Adrenal gland (tissue), 5 donors: ENCODE measurements around the gene EDEM3.

ENCODE experiments used
- POLR2A ChIP-seq, 2 donors: fragments of 450-650 bp; IDR thresholded peaks; one replicate each; pipeline ENCODE4 v1.6.1; 2017; ENCODE audit warnings: antibody characterized with exemption in 2 of 2, mild to moderate bottlenecking in 2 of 2, moderate library complexity in 1 of 2
- TF ChIP-seq, protein P1 (sequence below), 6 experiments: fragments of 450-650 bp in 4 of 6; fragments of 200-600 bp in 2 of 6; sonication (generic) in 1 of 6; IDR thresholded peaks; 1 replicate in 5 of 6; 2 replicates in 1 of 6; pipeline versions ENCODE4 v1.5.1 to v1.8.0; 2016 to 2021; ENCODE audit warnings: antibody characterized with exemption in 6 of 6, mild to moderate bottlenecking in 2 of 6, moderate library complexity in 1 of 6
- donor health status: DM: no; HTN: no; CAD: no.

DNA sequence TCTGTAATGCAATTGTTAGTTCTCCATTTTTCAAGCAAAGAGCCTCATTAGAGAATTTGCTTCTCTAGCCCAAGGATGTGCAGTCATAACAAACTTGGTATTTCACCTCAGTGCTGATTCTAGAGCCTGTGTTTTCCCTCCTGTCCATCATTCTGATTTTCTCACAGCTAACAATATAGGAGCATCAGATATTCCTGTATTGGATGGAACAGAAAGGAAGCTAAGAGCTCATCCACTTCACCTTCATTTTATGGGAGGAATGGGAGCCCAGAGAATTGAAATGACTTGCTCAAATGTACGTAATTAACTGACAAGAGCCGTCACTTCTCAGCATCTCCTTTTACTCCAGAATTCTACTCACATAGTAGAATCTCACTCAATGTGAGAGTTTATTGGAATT, 96.6 kb downstream of the EDEM3 start:
- TF ChIP-seq, protein P1, sequence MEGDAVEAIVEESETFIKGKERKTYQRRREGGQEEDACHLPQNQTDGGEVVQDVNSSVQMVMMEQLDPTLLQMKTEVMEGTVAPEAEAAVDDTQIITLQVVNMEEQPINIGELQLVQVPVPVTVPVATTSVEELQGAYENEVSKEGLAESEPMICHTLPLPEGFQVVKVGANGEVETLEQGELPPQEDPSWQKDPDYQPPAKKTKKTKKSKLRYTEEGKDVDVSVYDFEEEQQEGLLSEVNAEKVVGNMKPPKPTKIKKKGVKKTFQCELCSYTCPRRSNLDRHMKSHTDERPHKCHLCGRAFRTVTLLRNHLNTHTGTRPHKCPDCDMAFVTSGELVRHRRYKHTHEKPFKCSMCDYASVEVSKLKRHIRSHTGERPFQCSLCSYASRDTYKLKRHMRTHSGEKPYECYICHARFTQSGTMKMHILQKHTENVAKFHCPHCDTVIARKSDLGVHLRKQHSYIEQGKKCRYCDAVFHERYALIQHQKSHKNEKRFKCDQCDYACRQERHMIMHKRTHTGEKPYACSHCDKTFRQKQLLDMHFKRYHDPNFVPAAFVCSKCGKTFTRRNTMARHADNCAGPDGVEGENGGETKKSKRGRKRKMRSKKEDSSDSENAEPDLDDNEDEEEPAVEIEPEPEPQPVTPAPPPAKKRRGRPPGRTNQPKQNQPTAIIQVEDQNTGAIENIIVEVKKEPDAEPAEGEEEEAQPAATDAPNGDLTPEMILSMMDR (IDR thresholded peaks at IDR 0.05): no peak
- TF ChIP-seq POLR2A (IDR thresholded peaks at IDR 0.05): no peak
